GM19328 (cell line): ENCODE data around the gene TRIM10.
"Not testable (repeated sequence)": the region's sequence is repeated elsewhere in the genome, so short reads cannot be mapped to it uniquely, and the experiment has no call there.

ENCODE experiments used
- ATAC-seq: cut with Tn5 transposase; IDR thresholded peaks from one replicate; pipeline ENCODE4 v1.9.1; 2021; ENCODE audit warnings: mild to moderate bottlenecking, moderate library complexity; ENCODE audit not compliant: unreplicated experiment

Gene TRIM10

GRCh38 chr6:30130887-30131862 lies 29.8 kb downstream of the TRIM10 start:
- no peak for ATAC-seq

- ATAC-seq, result no peak
These were observed 30.8 kb downstream of the TRIM10 start for GRCh38 chr6:30130179-30130679.

GRCh38 chr6:30129265-30130178 lies 31.5 kb downstream of the TRIM10 start:
- ATAC-seq, result no peak

- no peak for ATAC-seq
These were observed 33.5 kb downstream of the TRIM10 start for GRCh38 chr6:30127238-30128093.

GRCh38 chr6:30122515-30122914 lies 38.5 kb downstream of the TRIM10 start:
- ATAC-seq, result no peak

- no peak for ATAC-seq
These were observed 39.3 kb downstream of the TRIM10 start for GRCh38 chr6:30121446-30122366.

- ATAC-seq, result not testable (repeated sequence)
These were observed 42.3 kb downstream of the TRIM10 start for GRCh38 chr6:30118691-30119090.

- ATAC-seq, result no peak
These were observed 44.3 kb downstream of the TRIM10 start for GRCh38 chr6:30116724-30117123.

GRCh38 chr6:30113841-30114240 lies 47.2 kb downstream of the TRIM10 start:
- no peak for ATAC-seq

- ATAC-seq, result no peak
These were observed 47.8 kb downstream of the TRIM10 start, which contains the start of gene TRIM31 for GRCh38 chr6:30113003-30113759. TRIM31 (minus strand) TSS chr6:30113090; CDS start chr6:30112805, 285 bp downstream.

GRCh38 chr6:30112402-30112994 lies 48.5 kb downstream of the TRIM10 start:
- ATAC-seq, result no peak

- ATAC-seq, result no peak
These were observed 49.6 kb downstream of the TRIM10 start for GRCh38 chr6:30111266-30111856.

GRCh38 chr6:30104661-30105060 lies 56.4 kb downstream of the TRIM10 start:
- ATAC-seq, result no peak

GRCh38 chr6:30103872-30104179 lies 57.2 kb downstream of the TRIM10 start:
- no peak for ATAC-seq

- ATAC-seq, result peak; percentile 73
These were observed 57.8 kb downstream of the TRIM10 start for GRCh38 chr6:30102970-30103871.

- ATAC-seq, result no peak
These were observed 58.5 kb downstream of the TRIM10 start for GRCh38 chr6:30102414-30102969.
